Left forelimb (tissue), 1 donor: Measurements from ENCODE around the gene EPN2.
"Not testable (repeated sequence)": the region's sequence is repeated elsewhere in the genome, so short reads cannot be mapped to it uniquely, and the experiment has no call there.

Experiments
- DNase-seq: peaks from one replicate; pipeline ENCODE4 v3.0.0-alpha.2; 2018; ENCODE audit warnings: low spot score

Gene EPN2

DNA sequence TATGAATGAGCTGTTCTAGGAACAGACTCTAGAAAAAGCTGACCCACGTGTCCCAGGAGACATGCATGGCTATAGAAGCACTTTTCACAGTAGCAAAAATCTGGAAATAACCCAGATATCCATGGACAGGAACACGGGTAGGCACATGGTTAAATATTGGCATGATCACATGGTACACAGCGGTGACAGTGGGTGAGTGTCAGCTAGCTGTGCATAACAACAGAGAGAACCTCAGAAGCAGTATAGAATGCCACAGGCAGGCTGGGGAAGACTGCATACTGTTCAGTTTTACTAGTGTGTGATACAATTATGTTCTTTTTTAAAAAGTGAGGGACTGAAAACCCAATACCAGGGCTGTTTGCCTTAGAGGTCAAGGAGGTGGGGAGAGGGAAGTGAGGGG is 31.4 kb downstream of the EPN2 start:
- no peak for DNase-seq

DNA sequence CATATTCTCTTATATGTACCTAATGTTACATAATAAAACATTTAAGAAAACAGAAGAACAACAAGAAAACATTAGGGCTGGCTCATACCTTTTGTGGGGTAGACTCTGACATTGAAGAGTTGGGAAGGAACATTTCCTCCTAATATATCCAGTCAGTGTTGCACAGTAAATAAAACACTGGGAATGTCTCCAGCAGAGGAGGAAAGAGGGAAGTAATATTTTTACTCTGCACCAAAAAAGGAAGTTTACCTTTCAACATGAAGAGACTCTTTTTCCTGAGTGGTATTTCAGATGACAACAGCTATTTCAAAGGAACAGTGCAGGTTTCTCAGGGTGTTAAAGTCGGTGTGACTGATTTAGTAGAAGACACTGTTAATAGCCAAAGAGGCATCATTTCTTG is 31.9 kb downstream of the EPN2 start:
- no peak for DNase-seq

DNA sequence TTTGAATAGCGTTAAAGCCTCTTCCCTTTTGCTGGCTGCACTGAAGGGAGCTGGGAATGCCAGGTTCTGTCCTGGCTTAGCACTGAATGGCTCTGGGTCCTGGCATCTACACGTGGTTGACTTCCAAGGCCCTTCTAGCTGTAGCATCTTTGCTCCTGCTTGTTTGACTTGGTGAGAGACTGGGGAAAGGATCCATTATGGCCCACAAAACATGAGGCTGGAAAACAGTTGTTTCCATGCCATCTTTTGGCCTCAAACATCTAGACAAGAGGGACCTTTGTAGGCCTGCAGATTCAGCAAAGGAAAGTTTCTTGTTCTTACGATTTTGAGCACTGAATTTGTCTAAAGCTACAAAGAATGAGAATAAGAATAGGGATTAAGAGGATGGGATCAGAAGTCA is 32.5 kb downstream of the EPN2 start:
- DNase-seq, result no peak

DNA sequence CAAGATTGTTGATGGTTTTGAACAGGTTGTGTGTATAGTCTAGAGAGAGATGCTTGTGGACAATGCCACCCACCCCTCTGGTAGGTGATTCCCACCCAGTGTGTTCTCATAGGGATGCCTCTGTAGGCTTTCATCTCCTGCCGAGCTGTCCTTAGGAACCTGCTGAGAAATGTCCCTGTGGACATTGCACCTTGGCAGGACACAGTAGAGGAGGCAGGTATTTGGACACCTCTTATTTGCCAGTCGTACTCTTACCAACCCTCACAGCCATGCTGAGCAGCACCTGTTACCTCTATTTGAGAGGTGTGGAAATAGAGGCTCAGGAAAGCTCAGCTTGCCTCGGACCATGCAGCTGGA is 33.2 kb downstream of the EPN2 start:
- DNase-seq, result no peak

DNA sequence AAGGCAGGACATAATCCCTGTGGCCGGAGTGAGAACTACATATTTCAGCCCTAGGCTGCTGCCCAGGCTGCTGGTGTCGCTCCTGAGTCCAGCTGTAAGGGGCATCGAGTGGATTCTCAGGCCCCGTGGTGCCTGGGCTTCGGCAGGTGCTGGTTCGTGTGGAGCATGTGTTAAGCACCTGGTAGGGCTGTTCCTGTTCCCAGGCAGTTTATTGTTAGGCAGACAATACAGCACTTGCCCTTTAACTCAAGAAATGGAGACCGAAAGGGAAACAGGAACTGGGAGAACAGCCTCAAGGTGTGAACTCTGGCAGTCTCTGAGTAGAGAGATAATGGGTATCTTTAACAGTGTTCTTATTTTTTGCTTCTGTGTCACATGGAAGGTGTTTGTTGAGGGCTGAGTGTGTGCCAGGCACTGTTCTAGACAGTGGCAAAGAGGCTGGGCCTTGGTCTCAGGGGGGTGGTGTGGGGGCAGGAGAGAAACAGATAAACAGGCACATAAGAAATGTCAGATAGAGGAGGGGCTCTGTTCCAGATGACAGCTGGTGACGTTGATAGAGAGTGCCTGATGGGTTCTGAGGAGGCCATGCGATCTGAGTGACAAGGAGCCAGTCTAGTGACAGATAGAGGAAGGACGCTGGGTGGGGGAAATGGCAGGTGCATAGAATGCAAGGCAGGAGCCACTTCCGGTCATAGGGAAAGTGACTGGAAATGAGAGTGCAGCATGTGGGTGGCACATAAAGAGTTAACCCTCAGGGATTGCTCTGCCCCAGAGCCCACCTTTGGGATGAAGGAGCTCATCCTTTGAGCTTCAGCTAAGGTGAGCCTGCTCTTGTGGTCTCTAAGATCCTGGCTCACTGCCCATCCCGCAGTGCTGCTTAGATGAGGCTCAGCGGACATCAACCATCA is 33.8 kb downstream of the EPN2 start:
- no peak for DNase-seq

DNA sequence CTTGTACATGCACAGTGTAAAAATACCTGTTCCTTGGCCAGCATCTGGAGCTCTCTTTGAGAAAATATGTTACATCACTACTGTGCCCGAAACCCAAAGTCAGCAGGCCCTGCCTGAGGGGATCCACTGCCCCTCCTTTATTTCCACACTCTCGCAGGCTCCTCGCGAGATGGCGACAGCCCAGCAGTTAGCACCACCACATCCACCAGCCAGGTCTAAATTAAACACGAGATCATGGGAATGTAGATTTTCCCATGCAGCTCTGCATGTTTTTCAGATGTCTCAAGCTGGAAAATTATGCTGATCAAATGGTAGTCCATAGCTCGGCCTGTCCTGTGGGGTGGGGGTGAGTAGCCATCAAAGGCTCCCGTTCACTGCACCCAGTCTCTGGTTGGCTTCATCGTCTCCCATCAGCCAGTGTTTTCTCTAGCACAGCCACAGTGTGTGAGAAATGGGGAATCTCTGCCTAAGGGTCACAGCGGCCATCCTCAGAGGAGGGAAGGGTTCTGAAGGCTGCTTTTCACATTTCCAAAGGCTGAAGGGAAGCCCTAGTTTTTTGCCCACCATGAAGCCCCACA is 34.7 kb downstream of the EPN2 start:
- no peak for DNase-seq

DNA sequence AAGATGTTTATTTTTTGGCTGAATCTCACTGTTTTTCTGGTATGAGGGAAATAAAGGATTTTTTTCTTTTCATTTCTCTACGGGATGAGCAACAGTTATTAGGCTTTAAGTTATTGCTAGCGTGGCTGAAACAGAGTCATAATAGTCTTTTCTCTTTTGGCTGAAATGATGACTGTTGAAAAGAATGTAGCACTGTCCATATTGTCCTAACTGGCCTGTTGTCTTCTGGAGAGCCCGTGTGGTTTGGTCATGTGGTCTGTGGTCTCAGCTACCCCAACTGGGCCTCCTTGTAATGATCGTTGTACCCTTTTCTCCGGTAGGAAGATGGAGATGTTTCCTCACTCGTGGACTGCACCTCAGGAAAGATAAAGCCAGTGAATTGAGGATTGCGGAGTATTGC is 36.6 kb downstream of the EPN2 start:
- no peak for DNase-seq

DNA sequence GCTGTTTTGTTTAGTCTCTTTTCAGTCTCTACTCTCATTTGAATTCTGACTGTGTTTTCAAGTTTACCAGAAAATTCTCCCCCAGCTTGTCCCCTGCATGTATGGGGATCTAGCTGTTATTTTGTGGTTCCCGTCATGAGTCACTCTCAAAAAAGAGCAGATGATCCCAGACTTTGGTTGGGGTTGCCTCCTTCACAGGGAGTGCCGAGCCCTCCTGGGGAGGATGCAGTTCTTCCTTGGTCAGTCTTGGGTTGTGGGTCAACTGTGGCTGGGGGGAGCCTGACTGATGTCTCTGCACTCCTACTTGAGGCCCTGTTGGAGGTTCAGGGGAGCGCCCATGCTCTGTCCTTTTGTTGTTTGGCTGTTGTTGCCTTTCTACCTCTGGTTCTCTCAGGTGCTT is 37.7 kb downstream of the EPN2 start:
- DNase-seq, result no peak

DNA sequence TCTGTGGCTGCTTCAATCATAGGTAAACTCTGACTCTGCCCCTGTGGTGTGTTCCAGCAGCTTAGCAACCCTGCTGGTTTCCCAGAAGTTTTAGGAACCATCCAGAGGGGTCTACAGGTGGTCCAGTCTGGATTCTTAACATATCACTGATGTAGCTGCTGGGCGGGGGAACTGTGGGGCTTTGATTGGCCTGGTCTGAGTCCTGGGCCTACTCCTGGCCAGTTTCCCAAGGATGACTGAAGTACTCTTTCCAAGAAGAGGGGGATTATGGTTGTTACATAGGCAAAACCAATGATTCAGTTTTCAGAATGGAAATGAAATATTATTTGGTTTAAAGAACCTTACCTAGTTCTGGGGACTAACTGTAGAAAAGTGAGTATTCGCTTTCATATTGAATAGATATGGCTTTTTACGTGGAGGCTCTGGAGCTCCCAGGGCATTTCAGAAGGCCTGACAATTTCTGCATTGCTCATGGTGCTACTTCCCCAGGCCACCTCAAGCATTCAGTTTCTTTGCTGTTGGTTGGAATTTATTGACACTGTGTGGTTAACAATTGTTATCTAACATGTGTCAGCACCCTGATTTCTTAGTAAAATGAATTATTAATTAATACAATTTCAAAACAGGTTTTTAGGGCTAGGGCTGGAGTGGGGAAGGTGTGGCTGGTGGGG is 38.4 kb downstream of the EPN2 start:
- no peak for DNase-seq

DNA sequence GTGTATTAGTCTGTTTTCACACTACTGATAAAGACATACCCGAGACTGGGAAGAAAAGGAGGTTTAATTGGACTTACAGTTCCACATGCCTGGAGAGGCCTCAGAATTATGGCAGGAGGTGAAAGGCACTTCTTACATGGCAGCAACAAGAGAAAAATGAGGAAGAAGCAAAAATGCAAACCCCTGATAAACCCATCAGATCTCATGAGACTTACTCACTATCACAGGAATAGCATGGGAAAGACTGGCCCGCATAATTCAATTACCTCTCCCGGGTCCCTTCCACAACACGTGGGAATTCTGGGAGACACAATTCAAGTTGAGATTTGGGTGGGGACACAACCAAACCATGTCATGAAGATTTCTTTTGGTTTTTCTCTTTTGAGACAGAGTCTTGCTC is 41.1 kb downstream of the EPN2 start:
- not testable (repeated sequence) for DNase-seq

DNA sequence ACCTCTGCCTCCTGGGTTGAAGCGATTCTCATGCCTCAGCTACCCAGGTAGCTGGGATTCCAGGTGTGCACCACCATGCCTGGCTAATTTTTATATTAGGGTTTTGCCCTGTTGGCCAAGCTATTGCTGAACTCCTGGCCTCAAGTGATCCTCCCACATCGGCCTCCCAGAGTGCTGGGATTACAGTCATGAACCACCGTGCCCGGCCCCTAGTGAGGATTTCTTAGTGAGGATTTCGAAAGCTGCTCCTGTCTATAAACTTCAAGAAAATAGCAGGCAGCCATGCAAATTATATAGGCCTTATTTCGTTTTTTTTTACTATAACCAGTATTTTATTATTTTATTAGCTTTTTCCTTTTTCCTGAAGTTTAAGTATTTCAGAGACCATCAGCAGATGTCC is 41.6 kb downstream of the EPN2 start:
- DNase-seq, result no peak

DNA sequence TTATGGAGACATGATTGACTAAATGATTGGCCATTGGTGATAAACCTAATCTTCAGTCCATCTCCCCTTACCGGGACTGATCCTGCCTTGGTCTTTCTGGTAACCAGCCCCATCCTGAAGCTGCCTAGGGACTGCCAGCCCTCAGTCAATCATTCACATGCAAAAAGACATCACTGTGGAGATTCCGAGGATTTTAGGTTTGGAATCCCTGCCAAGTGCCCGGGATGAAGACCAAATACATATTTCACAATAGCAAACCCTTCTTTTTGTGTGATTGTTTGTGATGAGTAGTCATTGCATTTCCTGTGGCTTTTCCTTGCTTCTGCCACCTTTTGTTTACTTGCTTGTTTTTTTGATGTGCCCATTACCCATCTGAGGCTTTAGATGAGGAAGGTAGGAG is 44.0 kb downstream of the EPN2 start:
- DNase-seq, result no peak

DNA sequence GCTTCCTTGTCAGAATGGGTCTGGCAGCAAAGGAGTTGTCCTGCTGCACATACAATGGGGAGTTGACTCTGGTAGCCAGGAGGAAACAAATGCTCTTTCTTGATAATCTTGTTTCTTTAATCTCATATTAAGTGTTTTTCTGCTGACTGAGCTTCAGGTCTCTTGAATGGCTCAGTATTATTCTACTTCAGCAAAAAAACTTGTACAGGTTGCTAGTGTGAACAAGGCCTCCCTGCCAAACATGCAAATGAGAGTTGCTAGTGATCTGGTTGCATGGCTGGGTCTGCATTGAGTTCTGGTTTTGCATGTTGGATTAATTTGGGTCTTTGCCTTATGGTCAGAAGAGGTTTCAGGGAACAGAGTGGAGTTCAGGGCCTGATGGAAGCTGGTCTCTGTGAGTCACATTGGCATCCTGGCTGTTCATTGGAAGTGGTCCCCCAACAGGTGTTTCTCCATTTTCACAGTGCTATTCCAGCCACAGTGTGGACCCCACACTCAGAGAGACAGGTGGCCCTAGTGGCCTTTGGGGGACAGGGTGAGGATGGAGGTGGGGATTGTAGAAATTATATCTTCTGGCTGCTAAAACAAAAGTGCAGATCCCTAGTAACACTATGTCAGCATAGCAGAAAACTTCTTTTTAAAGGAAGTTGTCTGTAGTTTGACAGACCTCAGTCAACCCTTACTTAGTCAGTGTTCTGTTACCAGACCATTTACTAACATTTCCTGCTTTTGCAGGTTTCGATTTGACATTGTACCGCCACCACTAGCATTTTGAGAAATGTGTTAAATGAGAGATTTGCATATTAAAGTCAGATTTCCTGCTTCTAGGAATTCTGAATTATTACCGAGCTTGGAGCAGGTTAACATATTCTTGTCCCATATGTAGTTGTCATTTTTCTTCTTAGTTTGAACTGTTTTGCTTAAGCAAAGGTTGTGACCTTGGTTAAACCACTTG is 47.1 kb downstream of the EPN2 start:
- DNase-seq, result no peak

DNA sequence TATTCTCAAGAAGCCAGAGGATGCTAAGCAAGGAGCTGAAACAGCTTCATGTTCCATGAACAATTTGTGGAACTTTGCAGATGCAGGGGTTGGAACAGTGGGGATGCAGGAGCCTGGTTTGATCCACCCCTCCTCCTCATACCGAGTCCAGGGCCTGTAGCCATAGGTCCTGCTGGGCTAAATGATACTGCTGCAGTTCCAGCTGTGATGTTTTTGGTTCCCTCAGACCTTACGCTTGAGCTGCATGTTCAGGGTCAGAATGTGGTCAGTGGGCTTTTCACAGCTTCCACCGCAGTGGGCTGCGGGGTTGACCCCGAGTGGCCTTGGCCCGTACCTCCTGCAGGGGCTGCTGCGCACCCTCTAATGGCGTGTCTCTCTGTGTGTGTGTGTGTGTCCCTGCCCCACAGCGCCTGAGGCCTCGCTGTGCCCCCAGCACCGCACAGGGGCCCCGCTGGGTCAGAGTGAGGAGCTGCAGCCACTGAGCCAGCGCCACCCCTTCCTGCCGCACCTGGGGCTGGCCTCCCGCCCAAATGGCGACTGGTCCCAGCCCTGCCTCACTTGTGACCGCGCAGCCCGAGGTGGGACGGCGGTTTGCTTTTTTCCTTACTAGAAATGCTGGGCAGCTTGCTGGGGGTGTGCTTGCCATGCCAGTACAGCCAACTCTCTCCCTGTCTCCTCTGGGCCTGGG is 48.2 kb downstream of the EPN2 start:
- no peak for DNase-seq

DNA sequence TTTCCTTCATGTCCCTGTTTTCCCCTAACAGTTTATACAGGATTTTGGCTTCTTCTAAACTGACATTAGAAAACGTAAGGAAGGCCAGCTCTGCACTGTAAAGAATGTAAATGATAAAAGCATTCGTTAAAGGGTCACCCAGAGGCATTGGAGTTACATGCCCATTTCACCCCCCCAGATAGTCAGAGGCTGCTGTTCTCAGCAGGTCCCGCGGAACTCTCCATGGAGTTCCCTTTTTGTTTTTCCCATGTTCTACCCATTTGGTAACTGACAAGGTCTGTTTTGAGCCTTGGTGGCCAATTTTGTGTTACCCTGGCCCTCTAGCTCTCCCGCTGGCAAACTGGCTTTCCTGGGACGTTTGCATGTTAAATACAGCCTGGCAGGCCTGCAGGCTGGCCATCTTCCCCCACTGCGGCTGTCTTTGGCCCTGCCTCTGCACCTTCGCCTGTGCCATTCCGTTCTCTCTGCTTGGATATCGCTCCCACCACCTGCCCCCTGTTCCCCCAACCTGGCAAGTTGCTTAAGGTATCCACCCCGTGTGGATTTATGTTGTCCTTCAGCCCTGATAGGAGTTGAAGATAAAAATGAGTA is 49.7 kb downstream of the EPN2 start:
- DNase-seq, result no peak

DNA sequence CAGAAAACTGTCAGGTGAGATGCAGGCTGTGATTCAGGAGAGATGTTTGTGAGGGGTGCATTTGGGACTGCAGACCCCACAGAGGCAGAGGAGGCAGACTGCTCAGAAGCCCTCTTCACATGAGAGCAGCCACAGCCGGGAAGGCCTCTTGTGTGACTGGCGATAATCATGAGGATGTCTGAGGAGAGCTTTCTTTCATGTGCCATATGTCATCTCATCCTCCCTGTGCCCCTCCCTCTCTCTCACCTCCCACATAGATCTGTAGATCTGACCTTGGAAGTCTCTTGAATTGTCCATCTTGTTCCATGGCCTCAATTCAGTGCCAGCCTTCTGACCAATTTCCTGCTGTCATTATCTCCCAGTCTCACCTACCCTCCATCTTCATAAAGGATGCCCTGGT is 50.5 kb downstream of the EPN2 start:
- no peak for DNase-seq

DNA sequence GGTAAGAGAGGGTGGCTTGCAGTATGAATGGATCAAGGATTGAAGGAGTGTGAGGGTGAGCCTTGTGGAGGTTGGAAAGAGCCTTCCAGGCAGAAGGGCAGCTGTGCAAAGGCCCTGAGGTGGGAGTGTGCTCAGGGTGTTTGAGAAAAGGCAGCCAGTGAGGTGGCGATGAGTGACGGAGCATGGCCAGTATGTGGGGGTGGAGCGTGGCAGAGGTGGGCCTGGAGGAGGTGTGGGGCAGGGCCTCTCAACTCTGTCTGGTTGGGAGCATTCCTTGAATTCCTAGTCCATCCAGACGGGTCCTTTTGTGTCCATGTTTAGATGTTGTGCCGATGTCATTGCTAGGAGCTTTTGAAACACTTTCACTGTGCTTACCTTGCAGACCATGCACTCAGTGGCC is 51.3 kb downstream of the EPN2 start:
- no peak for DNase-seq

DNA sequence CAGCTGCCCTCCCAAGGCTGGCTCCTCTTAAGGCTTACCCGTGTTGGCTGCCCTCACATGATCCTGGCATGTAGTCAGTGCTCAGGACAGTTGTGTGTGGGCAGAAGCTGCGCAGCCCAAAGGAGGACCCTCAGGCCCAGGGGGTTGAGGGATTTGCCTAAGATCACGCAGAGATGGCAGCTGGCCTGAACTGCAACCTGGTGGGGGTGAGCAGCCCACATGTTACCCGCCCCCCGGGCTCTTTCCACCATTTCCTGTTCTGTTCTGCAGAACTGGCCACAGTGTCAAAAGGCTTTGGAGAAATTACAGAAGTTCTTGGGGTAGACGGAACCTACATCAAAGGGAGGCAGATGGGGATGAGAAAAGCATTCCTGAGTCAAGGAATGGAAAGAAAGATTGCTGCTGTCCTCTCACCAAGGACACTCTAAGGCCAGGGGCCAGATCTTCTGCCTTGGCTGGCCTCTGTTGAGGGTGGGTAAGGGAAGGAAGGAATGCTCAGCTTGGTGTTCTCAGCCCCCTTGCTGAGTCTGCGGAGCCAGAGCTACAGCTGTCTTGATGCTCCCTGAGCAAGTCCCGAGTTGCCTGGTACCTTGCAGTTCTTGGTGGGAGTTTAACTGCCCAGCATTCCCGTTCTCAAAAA is 53.0 kb downstream of the EPN2 start:
- no peak for DNase-seq

DNA sequence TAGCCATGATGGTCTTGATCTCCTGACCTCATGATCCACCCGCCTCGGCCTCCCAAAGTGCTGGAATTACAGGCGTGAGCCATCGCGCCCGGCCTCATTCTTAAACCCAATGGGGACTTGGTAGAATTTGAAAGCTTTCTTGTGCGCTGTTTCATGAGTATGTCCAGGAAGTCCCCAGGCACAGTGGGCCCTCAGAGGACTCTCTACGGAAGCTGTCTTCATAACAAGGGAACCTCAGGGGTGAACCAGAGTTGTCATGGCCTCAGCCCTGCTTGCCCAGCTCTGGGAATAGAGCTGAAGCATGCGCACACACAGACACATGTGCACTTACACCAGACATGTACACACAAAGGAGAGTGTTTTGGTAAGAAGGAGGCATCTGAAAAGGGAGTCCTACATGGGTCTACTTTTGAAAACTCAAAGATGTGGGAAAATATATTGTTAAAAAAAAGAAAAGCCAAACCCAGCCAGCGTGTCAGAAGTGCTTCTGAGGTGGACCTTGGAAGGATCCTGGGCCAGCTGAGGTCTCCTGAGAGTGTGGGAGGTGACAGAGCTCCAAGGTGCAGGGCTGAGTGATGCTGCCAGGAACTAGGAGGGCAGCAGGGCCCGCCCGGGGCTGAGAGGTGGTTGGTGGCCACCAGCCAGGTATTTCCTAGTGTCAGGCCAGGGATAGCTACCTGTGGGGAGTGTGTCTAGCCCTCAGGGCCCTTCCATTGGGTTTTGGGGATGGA is 54.6 kb downstream of the EPN2 start:
- no peak for DNase-seq

DNA sequence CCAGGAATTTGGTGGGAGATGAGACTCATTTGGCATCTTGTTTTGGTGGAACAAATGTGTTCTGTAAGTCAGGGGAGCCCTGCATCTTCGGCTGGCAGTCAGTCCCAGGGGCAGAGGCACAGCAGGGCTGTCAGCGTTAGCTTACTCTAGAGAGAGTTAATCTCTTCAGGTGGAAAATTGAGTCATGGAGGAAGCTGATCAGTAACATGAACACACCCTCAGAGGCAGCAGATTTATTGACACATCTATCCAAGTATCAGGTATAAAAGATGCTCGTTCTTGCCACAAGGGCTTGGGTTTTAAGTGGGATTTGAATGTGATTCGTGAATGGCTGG is 55.2 kb downstream of the EPN2 start:
- no peak for DNase-seq
